NOMO-1 treated with DMSO at 0.1 percent for 48 hours (cell line): ENCODE data around the gene WDR18.
"Not testable (repeated sequence)": the region's sequence is repeated elsewhere in the genome, so short reads cannot be mapped to it uniquely, and the experiment has no call there.

ENCODE experiments used
- DNase-seq: peaks from one replicate; lab custom pipeline; 2025; ENCODE audit not compliant: unreplicated experiment; lab: John Stamatoyannopoulos, UW

The WDR18 gene

DNA sequence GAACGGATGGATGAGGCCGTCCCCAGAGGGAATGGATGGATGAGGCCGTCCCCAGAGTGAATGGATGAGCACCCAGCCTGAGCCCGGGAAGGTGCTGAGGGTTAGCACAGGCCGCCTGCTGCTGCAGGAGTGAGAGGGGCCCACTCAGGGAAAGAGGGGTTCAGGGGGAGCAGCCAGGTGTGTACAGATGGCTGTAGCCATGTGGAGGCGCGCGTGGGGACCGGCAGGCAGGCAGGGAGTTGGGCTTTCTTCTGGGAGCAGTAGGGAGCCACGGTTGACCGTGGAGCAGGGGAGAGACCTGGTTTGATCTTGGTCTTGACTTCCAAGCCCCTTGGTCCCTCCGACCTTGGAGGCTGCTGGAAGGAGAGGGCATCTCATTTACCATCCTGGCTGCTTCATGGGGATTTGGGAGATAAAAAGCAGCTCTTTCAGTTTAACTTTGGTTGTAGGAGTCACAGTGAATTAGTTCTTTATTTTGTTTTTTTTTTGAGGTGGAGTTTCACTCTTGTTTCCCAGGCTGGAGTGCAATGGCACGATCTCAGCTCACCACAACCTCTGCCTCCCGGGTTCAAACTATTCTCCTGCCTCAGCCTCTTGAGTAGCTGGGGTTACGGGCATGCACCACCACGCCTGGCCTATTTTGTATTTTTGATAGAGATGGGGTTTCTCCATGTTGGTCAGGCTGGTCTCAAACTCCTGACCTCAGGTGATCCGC is 33.6 kb upstream of the WDR18 start:
- DNase-seq, result no peak

DNA sequence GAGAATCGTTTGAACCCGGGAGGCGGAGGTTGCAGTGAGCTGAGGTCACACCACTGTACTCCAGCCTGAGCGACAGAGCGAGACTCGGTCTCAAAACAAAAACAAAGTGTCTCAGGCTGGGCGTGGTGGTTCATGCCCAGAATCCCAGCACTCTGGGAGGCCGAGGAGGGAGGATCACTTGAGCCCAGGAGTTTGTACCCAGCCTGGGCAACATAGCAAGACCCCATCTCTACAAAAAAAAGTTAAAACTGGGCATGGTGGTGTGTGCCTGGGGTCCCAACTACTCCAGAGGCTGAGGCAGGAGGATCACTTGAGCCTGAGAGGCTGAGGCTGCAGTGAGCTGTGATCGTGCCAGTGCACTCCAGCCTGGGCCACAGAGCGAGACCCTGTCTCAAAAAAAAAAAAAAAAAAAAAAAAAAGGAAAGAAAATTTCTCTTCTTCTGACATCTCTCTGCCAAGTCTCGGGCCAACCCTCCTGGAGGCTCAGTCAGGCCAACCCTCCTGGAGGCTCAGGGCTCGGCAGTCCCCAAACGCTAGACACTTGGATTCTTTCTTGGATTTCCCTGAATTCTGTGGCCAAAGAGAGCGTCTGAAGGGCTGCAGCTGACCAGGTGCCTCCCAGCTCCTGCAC is 32.0 kb upstream of the WDR18 start:
- DNase-seq, result no peak

DNA sequence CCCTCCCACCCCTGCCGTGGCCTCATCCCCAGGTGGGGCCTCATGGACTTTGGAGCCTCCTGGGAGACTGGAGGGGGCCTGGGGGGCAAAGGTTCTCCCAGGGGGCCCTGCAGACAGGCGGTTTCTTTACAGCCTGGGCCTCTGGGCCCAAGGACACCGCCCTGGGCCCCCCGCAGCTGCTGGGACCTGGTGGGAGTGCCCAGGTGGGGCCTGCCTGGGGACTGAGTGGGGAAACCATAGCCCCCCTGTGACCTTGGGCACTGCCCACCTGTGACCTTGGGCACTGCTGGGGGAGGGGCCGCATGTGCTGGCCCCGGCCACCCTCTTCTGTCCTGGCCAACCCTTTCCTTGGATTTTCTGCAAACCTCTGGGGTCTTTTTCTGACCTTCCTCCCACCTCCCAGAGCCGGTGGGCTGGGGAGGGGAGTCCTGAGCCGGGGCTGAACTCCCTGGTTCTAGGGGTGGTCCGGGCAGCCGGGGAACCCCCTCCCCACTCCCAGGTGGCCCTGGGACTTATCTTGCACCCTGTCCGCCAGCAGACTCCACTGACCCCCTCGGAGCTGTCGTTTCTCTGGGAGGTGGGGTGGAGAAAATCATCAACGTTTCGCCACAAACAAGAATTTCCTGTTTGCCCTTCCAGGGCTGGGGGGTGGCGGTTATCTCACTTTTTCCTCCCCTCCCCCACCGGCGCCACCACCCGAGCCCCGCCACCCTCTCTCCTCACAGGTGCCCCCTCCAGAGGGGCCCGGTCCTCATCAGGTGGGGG is 31.3 kb upstream of the WDR18 start:
- DNase-seq, result no peak

DNA sequence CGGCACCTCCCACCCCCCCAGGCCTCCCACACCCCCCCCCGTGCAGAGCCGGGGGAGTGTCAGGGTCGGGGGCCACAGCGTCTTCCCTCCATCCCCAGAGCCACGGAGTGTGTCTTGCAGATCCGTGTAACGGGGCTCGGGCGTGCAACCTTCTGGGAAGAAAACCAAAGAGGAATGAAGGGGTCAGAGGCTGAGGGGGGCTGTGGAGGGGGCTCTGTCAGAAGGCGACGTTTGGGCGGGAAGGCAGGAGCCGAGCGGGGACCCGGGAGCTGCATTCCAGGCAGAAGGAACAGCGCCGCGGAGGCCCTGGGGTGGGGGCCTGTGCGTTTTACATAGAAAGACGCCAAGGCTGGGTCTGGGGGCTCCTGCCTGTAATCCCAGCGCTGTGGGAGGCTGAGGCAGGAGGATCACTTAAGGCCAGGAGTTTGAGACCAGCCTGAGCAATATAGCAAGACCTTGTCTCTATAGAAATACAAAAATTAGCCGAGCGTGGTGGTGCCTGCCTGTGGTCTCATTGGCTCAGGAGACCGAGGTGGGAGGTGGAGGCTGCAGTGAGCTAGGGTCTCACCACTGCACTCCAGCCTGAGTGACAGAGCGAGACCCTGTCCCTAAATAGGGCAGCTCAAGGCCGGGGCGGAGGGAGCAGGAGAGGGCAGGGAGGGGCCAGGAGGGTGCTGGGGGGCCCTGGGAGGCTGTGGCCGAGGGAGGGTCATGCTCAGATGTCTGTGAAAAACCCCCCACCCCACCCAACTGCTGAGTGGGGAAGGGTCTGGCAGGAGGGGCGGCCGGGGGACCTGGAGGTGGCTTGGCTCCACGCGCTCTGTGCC is 30.5 kb upstream of the WDR18 start:
- no peak for DNase-seq

- DNase-seq, result no peak
These were observed 29.9 kb upstream of the WDR18 start for GRCh38 chr19:954272-954671.

DNA sequence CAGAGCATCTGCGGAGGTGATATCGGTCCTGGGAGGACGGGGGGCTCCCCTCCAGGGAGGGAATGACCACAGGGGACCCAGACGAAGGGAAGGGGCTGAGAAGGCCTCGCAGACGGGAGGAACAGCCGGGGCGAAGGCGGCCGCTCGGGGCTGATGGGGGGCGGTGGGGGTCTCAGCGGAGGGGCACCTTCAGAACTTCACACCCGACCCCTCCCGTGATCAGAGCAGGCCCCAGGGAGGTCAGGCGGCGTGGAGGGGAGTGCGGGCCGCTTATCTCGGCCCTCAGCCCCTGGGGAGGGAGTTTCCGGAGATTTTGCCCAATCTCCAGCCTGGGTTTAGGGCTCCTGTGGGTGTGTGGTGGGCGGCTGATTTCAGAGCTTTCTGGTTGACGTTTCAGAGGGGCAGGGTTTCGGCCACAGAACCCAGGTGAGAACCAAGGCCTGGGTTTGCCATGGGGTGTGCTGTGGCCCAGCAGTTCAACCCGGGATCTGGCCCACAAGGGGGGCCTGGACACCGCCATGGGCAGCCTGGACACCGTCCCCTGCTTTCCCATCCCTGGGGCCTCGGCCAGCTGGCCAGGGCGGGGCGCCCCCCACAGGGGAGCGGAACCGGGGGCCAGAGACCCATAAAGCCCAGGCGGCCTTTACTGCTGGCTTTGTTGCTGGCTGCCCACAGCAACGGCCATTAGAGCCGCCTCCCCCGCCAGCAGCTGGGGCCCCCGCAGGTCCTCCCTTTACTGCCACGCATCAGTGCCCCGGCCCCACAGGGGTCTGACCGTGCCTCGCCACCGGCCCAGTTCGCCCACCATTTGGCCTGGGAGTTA is 29.3 kb upstream of the WDR18 start:
- no peak for DNase-seq

GRCh38 chr19:955803-956765 is 28.1 kb upstream of the WDR18 start:
- no peak for DNase-seq

- no peak for DNase-seq
These were observed 27.2 kb upstream of the WDR18 start for GRCh38 chr19:956766-957440.

GRCh38 chr19:957578-957977 is 26.6 kb upstream of the WDR18 start:
- not testable (repeated sequence) for DNase-seq

GRCh38 chr19:958967-959855 is 24.9 kb upstream of the WDR18 start:
- DNase-seq, result no peak

- DNase-seq, result no peak
These were observed 24.1 kb upstream of the WDR18 start for GRCh38 chr19:960020-960419.

- no peak for DNase-seq
These were observed 23.6 kb upstream of the WDR18 start for GRCh38 chr19:960601-960938.

GRCh38 chr19:961866-962620 is 22.1 kb upstream of the WDR18 start:
- DNase-seq, result no peak

DNA sequence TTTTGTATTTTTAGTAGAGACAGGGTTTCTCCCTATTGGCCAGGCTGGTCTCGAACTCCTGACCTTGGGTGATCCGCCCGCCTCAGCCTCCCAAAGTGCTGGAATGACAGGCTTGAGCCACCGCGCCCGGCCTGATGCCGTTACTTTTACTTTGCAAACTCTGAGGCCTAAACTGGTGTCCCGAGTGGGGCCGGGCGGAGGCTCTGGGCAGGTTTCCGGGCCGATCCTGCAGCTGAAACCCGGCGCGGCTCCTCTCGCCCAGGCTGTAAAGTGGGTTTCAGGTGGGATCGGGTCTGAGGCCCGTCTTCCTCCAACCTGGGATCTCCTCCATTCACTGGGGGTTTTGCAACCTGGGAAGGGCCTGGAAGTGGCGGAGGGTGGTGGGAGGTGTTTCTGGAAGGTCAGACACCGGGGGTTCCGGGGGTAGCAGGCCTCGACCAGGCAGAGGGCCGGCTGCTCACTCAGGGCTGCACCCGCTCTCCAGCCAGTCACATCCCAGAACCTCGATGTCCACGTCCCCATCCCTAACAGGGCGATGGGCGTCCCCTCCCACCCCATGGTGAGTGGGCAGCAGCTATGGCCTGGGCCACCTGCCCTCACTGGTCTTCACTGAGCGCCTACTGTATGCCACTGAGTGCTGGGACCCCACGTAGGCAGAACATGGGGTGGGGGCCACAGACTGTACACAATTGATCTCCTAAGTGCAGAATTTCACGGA is 21.3 kb upstream of the WDR18 start:
- no peak for DNase-seq

DNA sequence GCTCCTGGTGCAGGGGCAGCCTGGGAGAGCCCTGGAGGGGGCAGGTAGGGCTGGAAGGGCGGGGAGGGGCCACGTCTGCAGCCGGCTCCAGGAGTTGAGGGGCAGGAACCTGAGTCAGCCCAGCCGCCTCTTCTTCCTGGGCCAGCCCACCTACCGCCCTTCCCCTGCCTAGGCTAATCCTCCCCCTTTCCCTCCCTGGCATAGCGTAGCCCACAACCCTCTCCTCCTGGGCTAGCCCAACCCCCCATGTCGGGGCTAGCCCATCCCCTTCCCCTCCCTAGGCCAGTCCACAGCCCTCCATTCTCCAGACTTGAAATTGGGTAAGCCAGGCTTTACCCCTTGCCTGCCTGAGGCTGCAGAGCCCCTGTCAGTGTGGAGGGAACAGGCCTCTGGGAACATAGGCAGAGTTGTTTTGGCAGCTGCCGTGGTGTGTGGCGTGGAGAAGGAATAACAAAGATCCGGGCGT is 20.6 kb upstream of the WDR18 start:
- no peak for DNase-seq

GRCh38 chr19:964116-964520 is 20.0 kb upstream of the WDR18 start:
- no peak for DNase-seq
